Esophagus muscularis mucosa (tissue), 4 donors: ENCODE data around the gene LIPT2. TPM values are rescaled to one million over a fixed set of nuclear protein-coding genes. Genes with fewer than 3 reads are reported as not detected.
A peak's percentile ranks its signal among the peaks of the same experiment; 100 is the strongest.

Source experiments
- DNase-seq: peaks from one replicate; pipeline ENCODE4 v3.0.0-alpha.2; 2017; ENCODE audit errors: extremely low spot score
- H3K27ac ChIP-seq, 4 donors: fragments of 200-600 bp; sonication (generic); replicated peaks in 1 of 4; 1 replicate in 3 of 4; 2 replicates in 1 of 4; pipeline ENCODE4 v1.5.1; 2016 to 2019; ENCODE audit warnings: mild to moderate bottlenecking in 1 of 4
- H3K27me3 ChIP-seq, 4 donors: fragments of 200-600 bp; sonication (generic); one replicate each; pipeline versions ENCODE4 v1.5.1 to v1.6.0; 2016 to 2019
- H3K36me3 ChIP-seq, 4 donors: fragments of 200-600 bp; sonication (generic); one replicate each; pipeline ENCODE4 v1.5.1; 2016 to 2019
- H3K4me1 ChIP-seq, 4 donors: fragments of 200-600 bp; sonication (generic); one replicate each; pipeline ENCODE4 v1.5.1; 2016 to 2019
- H3K4me3 ChIP-seq, 4 donors: fragments of 200-600 bp; sonication (generic); 1 replicate in 2 of 4; 2 replicates in 2 of 4; pipeline ENCODE4 v1.5.1; 2016 to 2019; ENCODE audit warnings: mild to moderate bottlenecking in 4 of 4, moderate library complexity in 1 of 4
- H3K9me3 ChIP-seq, 4 donors: fragments of 200-600 bp; sonication (generic); 1 replicate in 3 of 4; 2 replicates in 1 of 4; pipeline ENCODE4 v1.5.1; 2016 to 2019
- CTCF ChIP-seq, 3 experiments: fragments of 200-600 bp in 2 of 3; fragments of 450-650 bp in 1 of 3; sonication (generic) in 2 of 3; IDR thresholded peaks; one replicate each; pipeline ENCODE4 v1.5.1; 2017 to 2019; ENCODE audit warnings: antibody characterized with exemption in 3 of 3, mild to moderate bottlenecking in 2 of 3, moderate library complexity in 1 of 3
- EP300 ChIP-seq: sonication (generic); formaldehyde crosslinking; IDR thresholded peaks from one replicate; pipeline ENCODE4 v1.6.1; 2017; ENCODE audit warnings: antibody characterized with exemption
- POLR2A ChIP-seq: fragments of 450-650 bp; IDR thresholded peaks from one replicate; pipeline ENCODE4 v1.6.1; 2017; ENCODE audit warnings: antibody characterized with exemption, moderate library complexity, mild to moderate bottlenecking, low read depth
- POLR2AphosphoS5 ChIP-seq, 2 donors: sonication (generic); formaldehyde crosslinking; IDR thresholded peaks; one replicate each; pipeline ENCODE4 v1.6.1; 2017; ENCODE audit warnings: antibody characterized with exemption in 2 of 2
- WGBS: methylation state at CpG from one replicate; pipeline ENCODE4 v1.1.5; 2018; 5-methylcytosine and 5-hydroxymethylcytosine counted together
- intact Hi-C: fragments of 100-400 bp; cut with DNase I; formaldehyde crosslinking; loops from one replicate; pipeline ENCODE4 v1.15.1; 2023
- total RNA-seq, 4 donors: library from RNA; depleted of rRNA; stranded (reverse); fragments of >200 nt; gene quantifications; one replicate each; pipeline versions ENCODE4 v1.1.0 to v1.2.1, GENCODE V29; 2016

Gene LIPT2
- total RNA-seq, 4 donors from 2014 or later, result 2.2 to 6.7 (median 2.7) TPM

- peak; percentile 69 to 78 (median 72) for TF ChIP-seq CTCF (IDR thresholded peaks at IDR 0.05)
- no peak for TF ChIP-seq POLR2A
- H3K4me3 ChIP-seq, result no peak overlapping the region
- WGBS, result 64% methylated on average over 2 of the region's 2 CpGs
- no peaks in the 10 kb centered on the region for H3K9me3 ChIP-seq
- peaks cover 0 to 10% (median 0%) of the 10 kb centered on the region in 4 donors for H3K27me3 ChIP-seq
- intact Hi-C loops, result loop anchor here (2.0 kb wide), 1 partner anchor 61 kb away; no protein-coding TSS in a partner anchor
- DNase-seq, result no peak
- H3K27ac ChIP-seq, result no peak overlapping the region
- H3K4me1 ChIP-seq, result peaks cover 0 to 7% (median 0%) of the 10 kb centered on the region in 4 donors
- no peaks in the 10 kb centered on the region for H3K36me3 ChIP-seq
These were observed 44.1 kb downstream of the LIPT2 start for GRCh38 chr11:74449369-74449931.

GRCh38 chr11:74447720-74448119 lies 45.8 kb downstream of the LIPT2 start:
- TF ChIP-seq CTCF (IDR thresholded peaks at IDR 0.05) (no peak), POLR2AphosphoS5 (IDR thresholded peaks at IDR 0.05) (no peak), EP300 (no peak), POLR2A (no peak)

GRCh38 chr11:74446532-74446938 lies 47.0 kb downstream of the LIPT2 start:
- no peaks in the 10 kb centered on the region for H3K27me3 ChIP-seq
- WGBS, result 100% methylated on average over 1 of the region's 1 CpG
- H3K36me3 ChIP-seq, result no peaks in the 10 kb centered on the region
- intact Hi-C loops, result loop anchor here (2.0 kb wide), 1 partner anchor 192 kb away; no protein-coding TSS in a partner anchor
- no peak for DNase-seq
- no peaks in the 10 kb centered on the region for H3K9me3 ChIP-seq
- no peak overlapping the region for H3K4me3 ChIP-seq
- peaks cover 3 to 17% (median 10%) of the 10 kb centered on the region in 4 donors for H3K4me1 ChIP-seq
- H3K27ac ChIP-seq, result no peak overlapping the region
- TF ChIP-seq POLR2AphosphoS5 (IDR thresholded peaks at IDR 0.05), result no peak
- TF ChIP-seq POLR2A, result no peak
- TF ChIP-seq EP300, result no peak
- no peak for TF ChIP-seq CTCF (IDR thresholded peaks at IDR 0.05)

More at GRCh38 chr11:74447720-74448119, 45.8 kb downstream of the LIPT2 start:
- Histone ChIP-seq H3K27ac (no peak overlapping the region), H3K36me3 (no peaks in the 10 kb centered on the region), H3K27me3 (peaks cover 0 to 8% (median 0%) of the 10 kb centered on the region in 4 donors), H3K9me3 (no peaks in the 10 kb centered on the region), H3K4me1 (peaks cover 3 to 16% (median 10%) of the 10 kb centered on the region in 4 donors), H3K4me3 (no peak overlapping the region)
- intact Hi-C loops, result loop anchor here (2.0 kb wide), 2 partner anchors 59 to 193 kb away; no protein-coding TSS in a partner anchor
- no peak for DNase-seq

GRCh38 chr11:74444173-74444826 lies 49.2 kb downstream of the LIPT2 start:
- H3K4me1 ChIP-seq, result peaks cover 3 to 15% (median 10%) of the 10 kb centered on the region in 4 donors
- intact Hi-C loops, result no loop called here
- no peak overlapping the region for H3K4me3 ChIP-seq
- no peak overlapping the region for H3K27ac ChIP-seq
- no peaks in the 10 kb centered on the region for H3K36me3 ChIP-seq
- 74% methylated on average over 9 of the region's 9 CpGs for WGBS
- no peaks in the 10 kb centered on the region for H3K9me3 ChIP-seq
- DNase-seq, result no peak
- TF ChIP-seq CTCF (IDR thresholded peaks at IDR 0.05), result no peak
- H3K27me3 ChIP-seq, result no peaks in the 10 kb centered on the region
